ENCODE measurements around the gene TMEM38A.

Gene TMEM38A

GRCh38 chr19:16637535-16637934, 23.4 kb upstream of the TMEM38A start:
- intact Hi-C loops (cut with DNase I; ENCODE audit: low total_unique reads): no loop called here
- Histone ChIP-seq H3K27me3 (no peaks in the 10 kb centered on the region), H3K36me3 (peaks cover 12 to 81% (median 14%) of the 10 kb centered on the region in 3 donors), H3K4me1 (no peaks in the 10 kb centered on the region), H3K27ac (no peak overlapping the region), H3K4me3 (no peak overlapping the region), H3K9me3 (no peaks in the 10 kb centered on the region)
- DNase-seq: no peak
- no peak for TF ChIP-seq CTCF (IDR thresholded peaks at IDR 0.05)

DNA sequence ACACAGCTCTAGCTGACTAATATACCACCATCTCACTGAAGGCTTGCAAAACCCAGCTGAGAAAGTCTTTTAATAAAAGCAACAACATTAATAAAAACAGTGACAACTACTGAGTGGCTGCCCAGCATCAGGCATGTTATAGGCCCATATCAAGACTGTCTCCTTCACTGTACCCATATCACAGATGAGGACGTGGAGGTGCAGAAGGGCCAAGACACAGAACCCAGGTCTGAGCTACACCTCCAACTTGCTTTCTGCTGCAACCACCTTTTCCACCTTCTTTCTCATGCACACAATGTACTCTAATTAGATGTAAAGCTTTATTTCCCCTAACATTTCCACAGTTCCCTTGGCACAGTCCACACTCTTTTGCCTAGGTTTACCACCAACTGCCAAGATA, 22.3 kb upstream of the TMEM38A start:
- no peaks in the 10 kb centered on the region for H3K9me3 ChIP-seq
- no peaks in the 10 kb centered on the region for H3K27me3 ChIP-seq
- intact Hi-C loops (cut with DNase I; ENCODE audit: low total_unique reads): no loop called here
- H3K36me3 ChIP-seq: peaks cover 23 to 81% (median 25%) of the 10 kb centered on the region in 3 donors
- no peak for TF ChIP-seq CTCF (IDR thresholded peaks at IDR 0.05)
- no peak overlapping the region for H3K27ac ChIP-seq
- no peak overlapping the region for H3K4me3 ChIP-seq
- H3K4me1 ChIP-seq: no peaks in the 10 kb centered on the region
- no peak for DNase-seq

DNA sequence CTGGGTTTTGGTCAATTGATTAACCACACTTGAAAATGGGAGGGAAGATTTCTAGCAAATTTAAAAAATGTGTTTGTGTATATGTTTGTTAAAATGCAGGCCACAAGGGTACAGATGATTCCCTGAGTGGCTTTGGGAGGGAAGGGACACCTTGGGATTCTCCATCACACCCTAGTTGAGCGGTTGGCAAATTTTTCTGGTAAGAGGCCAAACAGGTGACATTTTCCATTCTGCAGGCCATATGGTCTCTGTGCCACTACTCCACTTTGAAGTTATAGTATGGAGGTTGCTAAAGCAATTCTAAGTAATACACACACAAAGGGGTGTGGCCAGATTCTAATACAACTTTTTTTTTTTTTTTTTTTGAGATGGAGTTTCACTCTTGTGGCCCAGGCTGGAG, 20.0 kb upstream of the TMEM38A start:
- Histone ChIP-seq H3K27ac (no peak overlapping the region), H3K36me3 (peaks cover 38 to 86% (median 46%) of the 10 kb centered on the region in 3 donors), H3K27me3 (no peaks in the 10 kb centered on the region), H3K4me1 (no peaks in the 10 kb centered on the region), H3K4me3 (no peak overlapping the region), H3K9me3 (no peaks in the 10 kb centered on the region)
- no peak for TF ChIP-seq CTCF (IDR thresholded peaks at IDR 0.05)
- DNase-seq: no peak
- intact Hi-C loops (cut with DNase I; ENCODE audit: low total_unique reads): no loop called here

DNA sequence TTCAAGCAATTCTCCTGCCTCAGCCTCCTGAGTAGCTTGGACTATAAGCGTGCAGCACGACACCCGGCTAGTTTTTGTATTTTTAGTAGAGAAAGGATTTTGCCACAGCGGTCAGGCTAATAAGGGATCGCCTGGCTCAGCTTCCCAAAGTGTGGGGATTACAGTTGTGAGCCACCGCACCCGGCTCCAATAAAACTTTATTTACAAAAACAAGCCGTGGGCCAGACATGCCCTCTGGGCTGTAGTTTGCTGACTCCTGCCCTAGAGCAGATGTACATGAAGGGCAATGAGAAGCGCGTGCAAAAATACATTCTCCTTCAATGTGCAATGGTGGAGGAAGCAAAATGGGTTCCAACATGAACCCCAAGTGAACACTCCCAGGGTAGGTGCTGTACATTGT, 19.2 kb upstream of the TMEM38A start:
- peaks cover 46 to 94% (median 53%) of the 10 kb centered on the region in 3 donors for H3K36me3 ChIP-seq
- intact Hi-C loops (cut with DNase I; ENCODE audit: low total_unique reads): no loop called here

GRCh38 chr19:16645140-16645539, 15.8 kb upstream of the TMEM38A start:
- Histone ChIP-seq H3K4me3 (no peak overlapping the region), H3K4me1 (no peaks in the 10 kb centered on the region), H3K27ac (no peak overlapping the region), H3K9me3 (no peaks in the 10 kb centered on the region), H3K36me3 (peaks cover 60 to 92% (median 66%) of the 10 kb centered on the region in 3 donors), H3K27me3 (no peaks in the 10 kb centered on the region)
- intact Hi-C loops (cut with DNase I; ENCODE audit: low total_unique reads): no loop called here
- DNase-seq: no peak
- TF ChIP-seq CTCF (IDR thresholded peaks at IDR 0.05): no peak

More for the DNA sequence above, 19.2 kb upstream of the TMEM38A start:
- TF ChIP-seq CTCF (IDR thresholded peaks at IDR 0.05): no peak
- H3K4me1 ChIP-seq: no peaks in the 10 kb centered on the region
- no peak overlapping the region for H3K4me3 ChIP-seq
- DNase-seq: no peak
- H3K9me3 ChIP-seq: no peaks in the 10 kb centered on the region
- H3K27me3 ChIP-seq: no peaks in the 10 kb centered on the region
- H3K27ac ChIP-seq: no peak overlapping the region

DNA sequence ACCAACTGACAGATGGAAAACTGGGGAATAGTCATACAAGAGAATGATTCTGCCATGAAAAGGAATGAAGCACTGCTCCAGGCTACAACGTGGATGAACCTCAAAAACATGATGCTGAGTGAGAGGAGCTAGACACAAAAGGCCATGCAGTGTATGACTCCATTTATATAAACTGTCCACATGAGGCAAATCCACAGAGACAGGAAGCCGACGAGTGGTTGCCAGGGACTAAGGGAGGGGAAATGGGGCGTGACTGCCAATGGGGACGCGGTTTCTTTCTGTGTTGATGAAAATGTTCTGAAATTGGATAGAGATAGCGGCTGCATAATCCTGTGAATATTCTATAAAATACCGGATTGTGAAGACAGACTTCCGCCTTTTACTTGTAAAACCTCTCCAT, 11.2 kb upstream of the TMEM38A start:
- Histone ChIP-seq H3K27ac (no peak overlapping the region), H3K4me1 (no peaks in the 10 kb centered on the region), H3K9me3 (no peaks in the 10 kb centered on the region), H3K36me3 (peaks cover 67 to 93% (median 68%) of the 10 kb centered on the region in 3 donors), H3K4me3 (no peak overlapping the region), H3K27me3 (no peaks in the 10 kb centered on the region)
- intact Hi-C loops (cut with DNase I; ENCODE audit: low total_unique reads): no loop called here
- no peak for TF ChIP-seq CTCF (IDR thresholded peaks at IDR 0.05)
- DNase-seq: peak in 1 of 2 donors; percentile 31

Measured in tibial artery (tissue), 4 donors.